ENCODE measurements around the gene NFATC4. TPM values are rescaled to one million over a fixed set of nuclear protein-coding genes. Genes with fewer than 3 reads are reported as not detected.
A peak's percentile ranks its signal among the peaks of the same experiment; 100 is the strongest.

NFATC4 gene
- total and polyA plus RNA-seq, 9 donors: 25.9 to 288 (median 157) TPM

DNA sequence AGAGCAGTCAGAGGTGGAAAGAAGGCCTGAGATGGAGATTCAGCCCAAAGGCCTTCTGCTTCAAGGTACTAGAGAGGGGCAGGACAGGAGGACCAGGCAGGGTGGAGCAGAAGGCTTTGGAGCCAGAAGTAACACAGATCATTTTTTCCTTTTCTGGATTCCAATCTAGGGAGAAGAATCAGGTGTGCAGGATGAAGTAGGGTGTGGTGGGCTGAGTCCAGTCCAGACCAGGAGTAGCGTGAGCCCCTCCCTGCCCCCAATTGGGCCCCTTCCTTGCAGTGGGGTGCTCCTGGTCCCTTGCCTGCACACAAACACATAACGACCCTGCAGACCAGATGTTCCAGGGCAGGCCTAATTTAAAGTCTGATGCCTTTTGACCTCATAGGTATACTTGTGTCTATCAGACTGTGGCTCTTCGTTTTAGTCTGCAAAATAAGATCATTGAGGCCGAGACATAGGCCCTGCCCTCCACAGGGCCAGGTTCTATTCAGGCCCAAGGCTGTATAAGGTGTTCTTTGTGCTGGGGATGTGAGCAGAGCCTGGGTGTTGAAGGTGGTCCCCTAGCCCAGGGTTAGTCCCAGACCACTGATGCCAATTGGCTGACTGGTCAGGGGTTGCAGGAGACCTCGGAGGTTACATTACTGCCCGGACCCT, 29.8 kb downstream of the NFATC4 start:
- H3K4me3 ChIP-seq: no peak overlapping the region
- no peaks in the 10 kb centered on the region for H3K27me3 ChIP-seq
- H3K36me3 ChIP-seq: no peaks in the 10 kb centered on the region
- DNase-seq: peak in 2 of 5 donors; percentile 32
- intact Hi-C loops (cut with DNase I): no loop called here
- WGBS, 3 donors: 36 to 40% (median 37%) methylated on average over 6 of the region's 6 CpGs
- peak overlapping the region; percentile 31 to 77 for H3K27ac ChIP-seq
- TF ChIP-seq EP300 (IDR thresholded peaks at IDR 0.05) (no peak), POLR2A (IDR thresholded peaks at IDR 0.05) (no peak)
- TF ChIP-seq, protein P1, sequence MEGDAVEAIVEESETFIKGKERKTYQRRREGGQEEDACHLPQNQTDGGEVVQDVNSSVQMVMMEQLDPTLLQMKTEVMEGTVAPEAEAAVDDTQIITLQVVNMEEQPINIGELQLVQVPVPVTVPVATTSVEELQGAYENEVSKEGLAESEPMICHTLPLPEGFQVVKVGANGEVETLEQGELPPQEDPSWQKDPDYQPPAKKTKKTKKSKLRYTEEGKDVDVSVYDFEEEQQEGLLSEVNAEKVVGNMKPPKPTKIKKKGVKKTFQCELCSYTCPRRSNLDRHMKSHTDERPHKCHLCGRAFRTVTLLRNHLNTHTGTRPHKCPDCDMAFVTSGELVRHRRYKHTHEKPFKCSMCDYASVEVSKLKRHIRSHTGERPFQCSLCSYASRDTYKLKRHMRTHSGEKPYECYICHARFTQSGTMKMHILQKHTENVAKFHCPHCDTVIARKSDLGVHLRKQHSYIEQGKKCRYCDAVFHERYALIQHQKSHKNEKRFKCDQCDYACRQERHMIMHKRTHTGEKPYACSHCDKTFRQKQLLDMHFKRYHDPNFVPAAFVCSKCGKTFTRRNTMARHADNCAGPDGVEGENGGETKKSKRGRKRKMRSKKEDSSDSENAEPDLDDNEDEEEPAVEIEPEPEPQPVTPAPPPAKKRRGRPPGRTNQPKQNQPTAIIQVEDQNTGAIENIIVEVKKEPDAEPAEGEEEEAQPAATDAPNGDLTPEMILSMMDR (IDR thresholded peaks at IDR 0.05): no peak
- H3K9me3 ChIP-seq: no peaks in the 10 kb centered on the region
- peaks cover 17% of the 10 kb centered on the region for H3K4me1 ChIP-seq (ENCODE audit: insufficient read depth)

DNA sequence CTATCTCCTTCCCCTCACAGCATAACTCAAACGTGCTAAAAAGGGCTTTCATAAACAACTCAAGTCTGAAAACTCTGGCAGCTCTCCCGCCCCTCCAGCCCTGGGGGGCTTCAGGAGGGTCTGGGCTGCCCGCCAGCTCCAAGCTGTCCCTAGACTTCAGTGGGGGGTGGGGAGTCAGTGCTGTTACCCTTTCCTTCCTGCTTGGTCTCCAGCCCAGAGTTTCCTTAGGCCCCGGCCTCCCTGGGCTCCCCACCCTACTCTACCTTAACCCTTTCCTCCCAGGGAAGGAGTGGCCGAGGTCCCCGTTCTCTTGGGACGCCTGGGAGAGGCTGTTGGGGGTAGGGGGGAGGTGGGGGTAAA, 30.3 kb downstream of the NFATC4 start:
- peak; percentile 53 to 78 (median 68) for DNase-seq
- Histone ChIP-seq H3K4me1 (ENCODE audit: insufficient read depth) (peaks cover 17% of the 10 kb centered on the region), H3K9me3 (no peaks in the 10 kb centered on the region), H3K4me3 (peak overlapping the region; percentile 77), H3K27me3 (no peaks in the 10 kb centered on the region), H3K36me3 (no peaks in the 10 kb centered on the region), H3K27ac (peak overlapping the region; percentile 31 to 77)
- TF ChIP-seq, protein P1 (IDR thresholded peaks at IDR 0.05): no peak
- TF ChIP-seq POLR2A (IDR thresholded peaks at IDR 0.05) (no peak), EP300 (IDR thresholded peaks at IDR 0.05) (no peak)
- WGBS, 3 donors: 1 to 8% (median 3%) methylated on average over 7 of the region's 7 CpGs
- intact Hi-C loops (cut with DNase I): no loop called here

DNA sequence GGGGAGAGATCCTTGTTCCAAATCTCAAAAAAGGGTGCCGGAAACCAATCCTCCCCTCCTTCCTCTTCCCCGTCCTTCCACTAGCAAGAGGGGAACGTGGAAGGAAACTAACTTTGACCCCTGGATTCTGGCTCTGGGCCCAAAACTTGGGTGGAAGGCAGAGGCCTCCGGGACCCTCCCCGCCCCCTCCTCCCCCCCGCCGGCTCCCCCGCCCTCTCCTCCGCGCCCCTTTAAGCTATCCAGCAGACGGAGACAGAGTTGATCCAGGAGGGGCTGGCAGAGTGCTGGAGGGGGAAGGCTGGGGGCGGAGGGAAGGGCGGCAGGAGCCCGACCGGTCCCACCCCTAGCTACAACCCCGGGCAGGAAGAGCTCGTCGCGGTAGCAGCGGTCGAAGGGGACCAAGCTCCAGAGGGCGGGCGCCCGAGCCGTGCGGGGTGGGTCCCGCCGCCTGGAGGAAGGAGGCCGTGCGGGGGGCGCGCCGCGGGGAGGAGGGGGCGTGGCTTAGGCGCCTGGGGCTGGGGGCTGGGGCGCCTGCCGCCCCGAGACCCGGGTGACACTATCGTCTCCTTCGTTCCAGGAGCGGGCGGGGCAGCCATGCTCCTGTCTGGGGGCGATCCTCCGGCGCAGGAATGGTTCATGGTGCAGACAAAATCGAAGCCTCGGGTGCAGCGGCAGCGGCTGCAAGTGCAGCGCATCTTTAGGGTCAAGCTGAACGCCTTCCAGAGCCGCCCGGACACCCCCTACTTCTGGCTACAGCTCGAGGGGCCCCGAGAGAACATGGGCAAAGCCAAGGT, 30.9 kb downstream of the NFATC4 start, which contains the start of gene NYNRIN:
Gene NYNRIN (plus strand): TSS at position 351 of the 794 bp plus-strand sequence. CDS start 244 bp downstream, at position 595.
- intact Hi-C loops (cut with DNase I): no loop called here
- Histone ChIP-seq H3K9me3 (no peaks in the 10 kb centered on the region), H3K27ac (peak within 1 kb of the TSS; percentile 31 to 77), H3K4me1 (ENCODE audit: insufficient read depth) (peaks cover 20% of the 10 kb centered on the region), H3K4me3 (peak within 1 kb of the TSS; percentile 77), H3K36me3 (no peaks in the 10 kb centered on the region), H3K27me3 (no peaks in the 10 kb centered on the region)
- whole genome bisulfite sequencing, 3 donors: 0 to 2% (median 1%) methylated on average over 43 to 55 of the region's 57 CpGs
- TF ChIP-seq EP300 (IDR thresholded peaks at IDR 0.05): no peak
- TF ChIP-seq, protein P1 (IDR thresholded peaks at IDR 0.05): no peak
- no peak for TF ChIP-seq POLR2A (IDR thresholded peaks at IDR 0.05)
- peak; percentile 69 to 82 (median 79) for DNase-seq

DNA sequence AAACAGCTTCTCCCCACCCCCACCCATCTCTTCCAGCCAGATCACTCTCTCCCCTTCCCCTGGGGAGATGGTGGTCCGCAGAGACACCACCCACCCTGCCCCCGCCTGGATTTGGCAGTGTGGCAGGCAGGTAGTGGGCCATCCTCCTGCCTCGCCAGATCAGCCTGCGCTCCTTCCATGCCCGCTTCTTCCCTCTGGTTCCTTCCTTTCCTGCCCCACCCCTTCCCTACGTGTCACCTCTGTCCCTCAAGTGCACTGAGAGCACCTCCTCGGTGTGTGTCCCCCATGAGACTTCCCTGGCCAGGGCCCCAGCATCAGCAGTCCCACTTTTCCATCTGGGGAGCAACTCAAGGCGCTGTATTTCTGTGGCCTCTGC, 31.5 kb downstream of the NFATC4 start:
- Histone ChIP-seq H3K9me3 (no peaks in the 10 kb centered on the region), H3K27me3 (no peaks in the 10 kb centered on the region), H3K4me1 (ENCODE audit: insufficient read depth) (peaks cover 23% of the 10 kb centered on the region), H3K27ac (peak overlapping the region; percentile 31 to 77), H3K4me3 (peak overlapping the region; percentile 77), H3K36me3 (no peaks in the 10 kb centered on the region)
- TF ChIP-seq POLR2A (IDR thresholded peaks at IDR 0.05) (no peak), EP300 (IDR thresholded peaks at IDR 0.05) (no peak)
- TF ChIP-seq, protein P1 (IDR thresholded peaks at IDR 0.05): no peak
- intact Hi-C loops (cut with DNase I): no loop called here
- 5 to 9% (median 7%) methylated on average over 8 of the region's 8 CpGs for WGBS, 3 donors
- no peak for DNase-seq
